OCI-LY3 (cell line): ENCODE data around the gene TVP23A.

Source experiments
- EZH2phosphoT487 ChIP-seq: fragments of 200-600 bp; shearing (Covaris generic); IDR thresholded peaks from 2 replicates; pipeline ENCODE4 v1.6.1; 2018; ENCODE audit warnings: antibody characterized with exemption, mixed run types, low read depth
- TF ChIP-seq, protein P1 (sequence below): fragments of 200-600, 300-600 bp; sonication (generic); IDR thresholded peaks from 2 replicates; pipeline ENCODE4 v1.5.1; 2014; ENCODE audit warnings: antibody characterized with exemption, low read length, low read depth

DNA sequence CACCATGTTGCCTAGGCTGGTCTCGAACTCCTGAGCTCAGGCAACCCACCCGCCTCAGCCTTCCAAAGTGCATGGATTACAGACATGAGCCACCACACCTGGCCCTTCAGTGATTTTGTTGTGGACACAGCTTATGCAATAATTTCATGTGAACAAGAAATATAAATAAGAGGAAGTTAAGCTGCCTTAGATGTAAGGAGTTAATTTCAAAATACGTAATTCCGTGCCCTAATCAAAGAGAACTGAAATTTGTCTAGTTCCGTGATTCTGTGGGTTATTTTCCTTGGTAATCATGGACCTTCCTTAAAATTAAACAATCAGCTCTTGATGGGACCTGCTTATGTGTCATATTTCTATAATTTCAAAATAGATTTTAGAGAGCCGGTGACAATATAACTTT, 11.9 kb downstream of the TVP23A start:
- TF ChIP-seq, protein P1, sequence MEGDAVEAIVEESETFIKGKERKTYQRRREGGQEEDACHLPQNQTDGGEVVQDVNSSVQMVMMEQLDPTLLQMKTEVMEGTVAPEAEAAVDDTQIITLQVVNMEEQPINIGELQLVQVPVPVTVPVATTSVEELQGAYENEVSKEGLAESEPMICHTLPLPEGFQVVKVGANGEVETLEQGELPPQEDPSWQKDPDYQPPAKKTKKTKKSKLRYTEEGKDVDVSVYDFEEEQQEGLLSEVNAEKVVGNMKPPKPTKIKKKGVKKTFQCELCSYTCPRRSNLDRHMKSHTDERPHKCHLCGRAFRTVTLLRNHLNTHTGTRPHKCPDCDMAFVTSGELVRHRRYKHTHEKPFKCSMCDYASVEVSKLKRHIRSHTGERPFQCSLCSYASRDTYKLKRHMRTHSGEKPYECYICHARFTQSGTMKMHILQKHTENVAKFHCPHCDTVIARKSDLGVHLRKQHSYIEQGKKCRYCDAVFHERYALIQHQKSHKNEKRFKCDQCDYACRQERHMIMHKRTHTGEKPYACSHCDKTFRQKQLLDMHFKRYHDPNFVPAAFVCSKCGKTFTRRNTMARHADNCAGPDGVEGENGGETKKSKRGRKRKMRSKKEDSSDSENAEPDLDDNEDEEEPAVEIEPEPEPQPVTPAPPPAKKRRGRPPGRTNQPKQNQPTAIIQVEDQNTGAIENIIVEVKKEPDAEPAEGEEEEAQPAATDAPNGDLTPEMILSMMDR: no peak
- no peak for TF ChIP-seq EZH2phosphoT487
